ENCODE results near the gene FDXR. TPM values are rescaled to one million over a fixed set of nuclear protein-coding genes. Genes with fewer than 3 reads are reported as not detected.
"Not testable (repeated sequence)": the region's sequence is repeated elsewhere in the genome, so short reads cannot be mapped to it uniquely, and the experiment has no call there.

FDXR gene
- total and polyA plus RNA-seq, 9 donors = 11.1 to 50.8 (median 40.1) TPM

DNA sequence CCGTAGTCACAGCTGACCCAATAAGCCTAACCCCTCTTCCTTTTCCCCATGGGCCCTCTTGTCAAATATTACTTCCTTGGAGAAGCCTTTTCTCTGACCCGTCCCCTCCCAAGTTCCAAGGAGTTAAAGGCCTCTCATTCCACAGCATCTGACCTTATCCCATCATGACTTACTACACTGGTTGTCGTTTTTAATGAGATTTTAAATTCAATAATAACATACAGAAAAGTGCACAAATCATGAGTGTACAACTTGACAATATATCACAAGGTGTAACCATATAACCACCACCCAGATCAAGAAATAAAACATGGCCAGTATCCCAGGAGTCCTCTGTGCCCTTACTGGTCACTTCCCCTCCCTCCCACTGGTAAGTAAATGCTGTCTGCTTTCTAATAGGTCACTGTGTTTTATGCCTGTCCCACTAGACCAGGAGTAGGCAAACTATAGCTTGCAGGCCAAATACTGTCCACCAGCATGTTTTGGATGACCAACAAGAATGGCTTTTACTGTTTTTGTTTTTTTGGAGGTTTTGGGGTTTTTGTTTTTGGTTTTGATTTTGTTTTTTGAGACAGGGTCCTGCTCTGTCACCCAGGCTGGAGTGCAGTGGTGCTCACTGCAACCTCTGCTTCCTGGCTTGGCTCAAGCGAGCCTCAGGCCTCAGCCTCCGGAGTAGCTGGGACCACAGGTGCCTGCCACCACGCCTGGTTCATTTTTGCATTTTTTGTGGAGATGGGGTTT is 1.2 kb upstream of the FDXR start:
- 55 to 61% (median 55%) methylated on average over 6 of the region's 6 CpGs for WGBS, 3 donors
- Histone ChIP-seq H3K27me3 (no peaks in the 10 kb centered on the region), H3K27ac (peak overlapping the region in 1 of 2 donors; percentile 77), H3K9me3 (no peaks in the 10 kb centered on the region), H3K4me1 (ENCODE audit: insufficient read depth) (peaks cover 14% of the 10 kb centered on the region), H3K4me3 (peak overlapping the region; percentile 67), H3K36me3 (no peaks in the 10 kb centered on the region)
- intact Hi-C loops (cut with DNase I) = no loop called here
- no peak for TF ChIP-seq POLR2A (IDR thresholded peaks at IDR 0.05)
- TF ChIP-seq, protein P1, sequence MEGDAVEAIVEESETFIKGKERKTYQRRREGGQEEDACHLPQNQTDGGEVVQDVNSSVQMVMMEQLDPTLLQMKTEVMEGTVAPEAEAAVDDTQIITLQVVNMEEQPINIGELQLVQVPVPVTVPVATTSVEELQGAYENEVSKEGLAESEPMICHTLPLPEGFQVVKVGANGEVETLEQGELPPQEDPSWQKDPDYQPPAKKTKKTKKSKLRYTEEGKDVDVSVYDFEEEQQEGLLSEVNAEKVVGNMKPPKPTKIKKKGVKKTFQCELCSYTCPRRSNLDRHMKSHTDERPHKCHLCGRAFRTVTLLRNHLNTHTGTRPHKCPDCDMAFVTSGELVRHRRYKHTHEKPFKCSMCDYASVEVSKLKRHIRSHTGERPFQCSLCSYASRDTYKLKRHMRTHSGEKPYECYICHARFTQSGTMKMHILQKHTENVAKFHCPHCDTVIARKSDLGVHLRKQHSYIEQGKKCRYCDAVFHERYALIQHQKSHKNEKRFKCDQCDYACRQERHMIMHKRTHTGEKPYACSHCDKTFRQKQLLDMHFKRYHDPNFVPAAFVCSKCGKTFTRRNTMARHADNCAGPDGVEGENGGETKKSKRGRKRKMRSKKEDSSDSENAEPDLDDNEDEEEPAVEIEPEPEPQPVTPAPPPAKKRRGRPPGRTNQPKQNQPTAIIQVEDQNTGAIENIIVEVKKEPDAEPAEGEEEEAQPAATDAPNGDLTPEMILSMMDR (IDR thresholded peaks at IDR 0.05) = no peak
- no peak for TF ChIP-seq EP300 (IDR thresholded peaks at IDR 0.05)
- DNase-seq = peak in 1 of 5 donors; percentile 36

DNA sequence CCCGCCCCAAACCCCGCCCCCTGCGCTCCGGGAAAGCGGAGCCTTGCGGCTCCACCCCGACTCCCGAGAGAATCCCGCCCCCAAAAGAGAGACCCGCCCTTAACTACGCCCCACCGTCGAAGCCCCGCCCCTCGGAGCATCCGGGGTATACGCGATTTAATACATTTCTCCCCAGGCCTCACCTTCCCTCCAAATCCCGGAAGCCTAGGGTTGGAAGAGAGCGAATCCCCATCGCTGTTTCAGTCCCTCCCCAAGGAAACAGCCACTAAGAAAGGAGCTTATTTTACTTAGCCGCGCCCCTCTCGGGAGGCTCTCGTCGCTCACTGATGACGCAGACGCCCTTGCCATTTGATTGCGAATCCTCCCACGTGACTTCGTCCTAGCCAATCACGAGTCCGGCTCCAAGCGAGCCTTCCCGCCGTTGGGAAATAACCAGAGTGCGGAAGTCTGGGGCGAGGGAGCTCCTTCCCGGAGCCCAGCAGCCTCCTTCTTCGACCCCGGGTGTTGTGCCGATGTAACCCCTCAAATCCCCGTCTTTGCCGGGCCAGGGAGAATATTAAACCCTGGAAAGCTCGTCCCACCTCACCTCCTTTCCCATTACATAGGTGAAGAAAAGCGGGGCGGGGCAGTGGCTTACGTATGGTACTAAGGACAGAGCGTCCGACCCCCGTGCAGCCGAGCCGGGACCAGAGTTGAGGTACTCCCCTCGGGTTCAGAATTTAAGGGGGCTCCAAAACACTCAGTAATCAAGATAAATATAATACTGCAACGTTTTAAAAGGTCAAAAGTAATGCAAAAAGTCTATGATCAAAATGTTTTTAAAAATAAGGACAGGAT is 461 bp upstream of the FDXR start:
- Histone ChIP-seq H3K4me1 (ENCODE audit: insufficient read depth) (peaks cover 17% of the 10 kb centered on the region), H3K36me3 (no peaks in the 10 kb centered on the region), H3K27ac (peak overlapping the region in 1 of 2 donors; percentile 77), H3K27me3 (no peaks in the 10 kb centered on the region), H3K9me3 (no peaks in the 10 kb centered on the region), H3K4me3 (peak overlapping the region; percentile 67)
- peak; percentile 99 to 100 (median 100) for DNase-seq
- intact Hi-C loops (cut with DNase I) = no loop called here
- TF ChIP-seq, protein P1 (IDR thresholded peaks at IDR 0.05) = no peak
- TF ChIP-seq EP300 (IDR thresholded peaks at IDR 0.05) = peak; percentile 75
- TF ChIP-seq POLR2A (IDR thresholded peaks at IDR 0.05) = peak; percentile 96
- 0% methylated on average over 44 to 55 of the region's 55 CpGs for WGBS, 3 donors

DNA sequence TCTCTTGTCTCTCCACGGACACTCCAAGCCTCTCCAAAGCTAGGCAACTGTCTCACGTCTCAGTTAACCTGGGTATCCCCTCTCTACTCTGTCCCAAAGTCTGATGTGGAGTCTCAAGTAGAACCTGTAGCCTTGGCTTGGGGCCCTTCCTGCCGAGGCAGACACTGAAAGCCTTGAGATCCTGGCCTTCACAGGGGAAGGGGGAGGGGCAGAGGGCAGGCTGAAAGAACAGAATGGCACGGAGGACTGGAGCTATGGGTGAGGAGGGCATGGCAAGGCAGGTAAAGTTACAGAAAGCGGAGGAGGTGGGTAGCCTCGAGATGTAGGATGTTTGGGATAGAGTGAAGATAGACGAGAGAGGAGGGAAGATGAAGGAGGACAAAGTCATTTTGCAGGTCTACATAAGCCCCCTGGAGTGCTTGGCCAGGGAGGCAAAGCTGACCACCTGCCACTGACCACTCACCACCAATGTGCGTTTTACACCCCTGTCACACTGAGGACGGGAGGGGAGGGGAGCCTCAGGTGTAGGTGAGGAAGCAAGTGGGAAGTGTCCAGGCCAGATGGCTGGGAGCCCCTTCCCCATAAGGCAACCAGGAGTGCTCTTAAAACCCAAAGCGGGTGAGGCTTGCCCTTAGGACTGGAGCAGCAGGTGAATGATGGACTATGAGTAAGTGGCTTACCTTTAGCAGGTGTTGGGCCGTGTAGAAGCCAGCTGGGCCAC is 1.3 kb downstream of the FDXR start:
- Histone ChIP-seq H3K9me3 (no peaks in the 10 kb centered on the region), H3K36me3 (no peaks in the 10 kb centered on the region), H3K27me3 (no peaks in the 10 kb centered on the region), H3K4me3 (no peak overlapping the region), H3K4me1 (ENCODE audit: insufficient read depth) (peaks cover 17% of the 10 kb centered on the region), H3K27ac (peak overlapping the region in 1 of 2 donors; percentile 2)
- intact Hi-C loops (cut with DNase I) = no loop called here
- DNase-seq = peak; percentile 51 to 68 (median 55)
- TF ChIP-seq, protein P1 (IDR thresholded peaks at IDR 0.05) = no peak
- TF ChIP-seq EP300 (IDR thresholded peaks at IDR 0.05) (no peak), POLR2A (IDR thresholded peaks at IDR 0.05) (no peak)
- WGBS, 3 donors = 56 to 60% (median 56%) methylated on average over 11 of the region's 11 CpGs

DNA sequence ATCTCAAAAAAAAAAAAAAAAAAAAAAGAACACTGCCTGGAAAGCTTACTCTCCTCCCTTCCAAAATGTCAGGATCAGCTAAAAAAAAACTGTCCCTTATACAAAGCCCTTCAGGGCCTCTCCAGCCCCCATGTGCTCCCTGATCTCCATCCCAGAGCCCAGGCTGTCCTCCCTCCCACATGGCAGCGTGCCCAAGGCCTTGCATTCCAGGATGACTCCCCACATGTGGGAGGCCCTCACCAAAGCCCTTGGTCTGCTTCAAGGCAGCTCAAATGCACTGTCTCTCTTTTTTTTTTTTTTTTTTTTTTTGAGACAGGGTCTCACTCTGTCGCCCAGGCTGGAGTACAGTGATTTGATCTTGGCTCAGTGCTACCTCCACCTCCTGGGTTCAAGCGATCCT is 2.3 kb downstream of the FDXR start:
- TF ChIP-seq, protein P1 (IDR thresholded peaks at IDR 0.05) = no peak
- TF ChIP-seq EP300 (IDR thresholded peaks at IDR 0.05) (no peak), POLR2A (IDR thresholded peaks at IDR 0.05) (no peak)
- Histone ChIP-seq H3K4me3 (no peak overlapping the region), H3K36me3 (no peaks in the 10 kb centered on the region), H3K9me3 (no peaks in the 10 kb centered on the region), H3K27ac (no peak overlapping the region), H3K4me1 (ENCODE audit: insufficient read depth) (peaks cover 17% of the 10 kb centered on the region), H3K27me3 (no peaks in the 10 kb centered on the region)
- WGBS, 3 donors = 7 to 16% (median 10%) methylated on average over 3 of the region's 3 CpGs
- peak; percentile 91 to 97 (median 95) for DNase-seq
- intact Hi-C loops (cut with DNase I) = no loop called here

DNA sequence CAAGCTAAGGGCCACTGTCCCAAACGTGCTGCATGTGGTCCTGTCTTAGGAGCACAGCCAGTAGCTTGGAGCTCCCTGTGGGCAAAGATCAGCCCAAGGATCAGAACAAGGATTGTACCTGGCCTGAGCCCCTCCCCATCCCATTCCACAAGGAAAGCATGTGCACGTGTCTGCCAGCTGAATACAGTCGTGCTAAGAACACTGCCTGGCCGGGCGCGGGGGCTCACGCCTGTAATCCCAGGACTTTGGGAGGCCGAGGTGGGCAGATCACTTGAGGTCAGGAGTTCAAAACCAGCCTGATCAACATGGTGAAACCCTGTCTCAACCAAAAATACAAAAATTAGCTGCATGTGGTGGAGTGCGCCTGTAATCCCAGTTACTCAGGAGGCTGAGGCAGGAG is 2.8 kb downstream of the FDXR start:
- intact Hi-C loops (cut with DNase I); H3K9me3 ChIP-seq; H3K27me3 ChIP-seq; H3K36me3 ChIP-seq; H3K4me3 ChIP-seq; H3K27ac ChIP-seq: not testable (repeated sequence)
- 68 to 71% (median 70%) methylated on average over 9 of the region's 9 CpGs for WGBS, 3 donors
- peaks cover 17% of the 10 kb centered on the region for H3K4me1 ChIP-seq (ENCODE audit: insufficient read depth)
- DNase-seq = peak in 1 of 5 donors; percentile 36
